Esophagus muscularis mucosa (tissue), 4 donors: ENCODE results near the gene DEPDC4. TPM values are rescaled to one million over a fixed set of nuclear protein-coding genes. Genes with fewer than 3 reads are reported as not detected.

ENCODE experiments used
- DNase-seq: peaks from one replicate; pipeline ENCODE4 v3.0.0-alpha.2; 2017; ENCODE audit errors: extremely low spot score
- H3K27ac ChIP-seq, 4 donors: fragments of 200-600 bp; sonication (generic); replicated peaks in 1 of 4; 1 replicate in 3 of 4; 2 replicates in 1 of 4; pipeline ENCODE4 v1.5.1; 2016 to 2019; ENCODE audit warnings: mild to moderate bottlenecking in 1 of 4
- H3K27me3 ChIP-seq, 4 donors: fragments of 200-600 bp; sonication (generic); one replicate each; pipeline versions ENCODE4 v1.5.1 to v1.6.0; 2016 to 2019
- H3K36me3 ChIP-seq, 4 donors: fragments of 200-600 bp; sonication (generic); one replicate each; pipeline ENCODE4 v1.5.1; 2016 to 2019
- H3K4me1 ChIP-seq, 4 donors: fragments of 200-600 bp; sonication (generic); one replicate each; pipeline ENCODE4 v1.5.1; 2016 to 2019
- H3K4me3 ChIP-seq, 4 donors: fragments of 200-600 bp; sonication (generic); 1 replicate in 2 of 4; 2 replicates in 2 of 4; pipeline ENCODE4 v1.5.1; 2016 to 2019; ENCODE audit warnings: mild to moderate bottlenecking in 4 of 4, moderate library complexity in 1 of 4
- H3K9me3 ChIP-seq, 4 donors: fragments of 200-600 bp; sonication (generic); 1 replicate in 3 of 4; 2 replicates in 1 of 4; pipeline ENCODE4 v1.5.1; 2016 to 2019
- CTCF ChIP-seq, 3 experiments: fragments of 200-600 bp in 2 of 3; fragments of 450-650 bp in 1 of 3; sonication (generic) in 2 of 3; IDR thresholded peaks; one replicate each; pipeline ENCODE4 v1.5.1; 2017 to 2019; ENCODE audit warnings: antibody characterized with exemption in 3 of 3, mild to moderate bottlenecking in 2 of 3, moderate library complexity in 1 of 3
- EP300 ChIP-seq: sonication (generic); formaldehyde crosslinking; IDR thresholded peaks from one replicate; pipeline ENCODE4 v1.6.1; 2017; ENCODE audit warnings: antibody characterized with exemption
- POLR2A ChIP-seq: fragments of 450-650 bp; IDR thresholded peaks from one replicate; pipeline ENCODE4 v1.6.1; 2017; ENCODE audit warnings: antibody characterized with exemption, moderate library complexity, mild to moderate bottlenecking, low read depth
- POLR2AphosphoS5 ChIP-seq, 2 donors: sonication (generic); formaldehyde crosslinking; IDR thresholded peaks; one replicate each; pipeline ENCODE4 v1.6.1; 2017; ENCODE audit warnings: antibody characterized with exemption in 2 of 2
- WGBS: methylation state at CpG from one replicate; pipeline ENCODE4 v1.1.5; 2018; 5-methylcytosine and 5-hydroxymethylcytosine counted together
- intact Hi-C: fragments of 100-400 bp; cut with DNase I; formaldehyde crosslinking; loops from one replicate; pipeline ENCODE4 v1.15.1; 2023
- total RNA-seq, 4 donors: library from RNA; depleted of rRNA; stranded (reverse); fragments of >200 nt; gene quantifications; one replicate each; pipeline versions ENCODE4 v1.1.0 to v1.2.1, GENCODE V29; 2016

Gene DEPDC4
- total RNA-seq, 4 donors from 2014 or later, result 0.34 to 0.50 TPM; not detected in 2

- intact Hi-C loops, result no loop called here
- peak; percentile 62 for DNase-seq
- Histone ChIP-seq H3K4me3 (no peak overlapping the region), H3K27me3 (no peaks in the 10 kb centered on the region), H3K4me1 (no peaks in the 10 kb centered on the region), H3K27ac (no peak overlapping the region), H3K9me3 (no peaks in the 10 kb centered on the region), H3K36me3 (peaks cover 45 to 84% (median 67%) of the 10 kb centered on the region in 4 donors)
- no peak for TF ChIP-seq EP300
- TF ChIP-seq CTCF (IDR thresholded peaks at IDR 0.05), result no peak
- TF ChIP-seq POLR2A, result no peak
- TF ChIP-seq POLR2AphosphoS5 (IDR thresholded peaks at IDR 0.05), result no peak
- WGBS, result 90% methylated on average over 5 of the region's 5 CpGs
These were observed 53.6 kb downstream of the DEPDC4 start for GRCh38 chr12:100213016-100213891.

GRCh38 chr12:100211698-100212097 lies 55.2 kb downstream of the DEPDC4 start:
- intact Hi-C loops, result no loop called here
- DNase-seq, result no peak
- H3K36me3 ChIP-seq, result peaks cover 49 to 89% (median 76%) of the 10 kb centered on the region in 4 donors
- 90% methylated on average over 2 of the region's 2 CpGs for WGBS
- H3K4me3 ChIP-seq, result no peak overlapping the region
- H3K9me3 ChIP-seq, result no peaks in the 10 kb centered on the region
- no peak overlapping the region for H3K27ac ChIP-seq
- no peaks in the 10 kb centered on the region for H3K4me1 ChIP-seq
- TF ChIP-seq POLR2AphosphoS5 (IDR thresholded peaks at IDR 0.05) (no peak), POLR2A (no peak), EP300 (no peak), CTCF (IDR thresholded peaks at IDR 0.05) (no peak)
- H3K27me3 ChIP-seq, result no peaks in the 10 kb centered on the region

GRCh38 chr12:100208834-100209233 lies 58.0 kb downstream of the DEPDC4 start:
- peak; percentile 60 for DNase-seq
- Histone ChIP-seq H3K9me3 (no peaks in the 10 kb centered on the region), H3K4me1 (peaks cover 0 to 8% (median 3%) of the 10 kb centered on the region in 4 donors), H3K4me3 (no peak overlapping the region), H3K27ac (no peak overlapping the region), H3K27me3 (no peaks in the 10 kb centered on the region), H3K36me3 (peaks cover 46 to 94% (median 74%) of the 10 kb centered on the region in 4 donors)
- 94% methylated on average over 5 of the region's 5 CpGs for WGBS
- TF ChIP-seq CTCF (IDR thresholded peaks at IDR 0.05), result no peak
- no peak for TF ChIP-seq EP300
- TF ChIP-seq POLR2A, result no peak
- no peak for TF ChIP-seq POLR2AphosphoS5 (IDR thresholded peaks at IDR 0.05)
- intact Hi-C loops, result no loop called here

- TF ChIP-seq CTCF (IDR thresholded peaks at IDR 0.05) (no peak), POLR2AphosphoS5 (IDR thresholded peaks at IDR 0.05) (no peak), EP300 (no peak), POLR2A (no peak)
- no peak overlapping the region for H3K27ac ChIP-seq
- no peaks in the 10 kb centered on the region for H3K27me3 ChIP-seq
- 91% methylated on average over 2 of the region's 2 CpGs for WGBS
- H3K4me1 ChIP-seq, result peaks cover 2 to 20% (median 10%) of the 10 kb centered on the region in 4 donors
- peaks cover 35 to 89% (median 63%) of the 10 kb centered on the region in 4 donors for H3K36me3 ChIP-seq
- intact Hi-C loops, result no loop called here
- H3K9me3 ChIP-seq, result no peaks in the 10 kb centered on the region
- DNase-seq, result no peak
- H3K4me3 ChIP-seq, result no peak overlapping the region
These were observed 59.6 kb downstream of the DEPDC4 start for GRCh38 chr12:100207311-100207710.
